Fibroblast of the aortic adventitia (primary cell): ENCODE measurements around the gene KCNA4. TPM values are rescaled to one million over a fixed set of nuclear protein-coding genes. Genes with fewer than 3 reads are reported as not detected.

Source experiments
- DNase-seq: peaks from one replicate; pipeline ENCODE4 v3.0.0-alpha.2; 2010; ENCODE audit warnings: low read depth
- H3K4me3 ChIP-seq: 2 replicates; pipeline ENCODE4 v1.5.1; 2011; ENCODE audit warnings: low read depth, mild to moderate bottlenecking, control low read depth, low read length, moderate library complexity
- total RNA-seq: library from RNA; depleted of rRNA; stranded (reverse); fragments of >200 nt; gene quantifications from 2 replicates; pipeline ENCODE4 v1.2.3, GENCODE V29; 2012; ENCODE audit warnings: low replicate concordance
- TF ChIP-seq, protein P1 (sequence below): IDR thresholded peaks from 2 replicates; pipeline ENCODE4 v1.5.1; 2011; ENCODE audit warnings: mild to moderate bottlenecking, low read length, control low read depth, inconsistent platforms; ENCODE audit not compliant: insufficient read depth

Gene KCNA4
- total RNA-seq, 1 donor, result 0.27 TPM

- DNase-seq, result no peak
- H3K4me3 ChIP-seq, result no peak overlapping the region
- TF ChIP-seq, protein P1, sequence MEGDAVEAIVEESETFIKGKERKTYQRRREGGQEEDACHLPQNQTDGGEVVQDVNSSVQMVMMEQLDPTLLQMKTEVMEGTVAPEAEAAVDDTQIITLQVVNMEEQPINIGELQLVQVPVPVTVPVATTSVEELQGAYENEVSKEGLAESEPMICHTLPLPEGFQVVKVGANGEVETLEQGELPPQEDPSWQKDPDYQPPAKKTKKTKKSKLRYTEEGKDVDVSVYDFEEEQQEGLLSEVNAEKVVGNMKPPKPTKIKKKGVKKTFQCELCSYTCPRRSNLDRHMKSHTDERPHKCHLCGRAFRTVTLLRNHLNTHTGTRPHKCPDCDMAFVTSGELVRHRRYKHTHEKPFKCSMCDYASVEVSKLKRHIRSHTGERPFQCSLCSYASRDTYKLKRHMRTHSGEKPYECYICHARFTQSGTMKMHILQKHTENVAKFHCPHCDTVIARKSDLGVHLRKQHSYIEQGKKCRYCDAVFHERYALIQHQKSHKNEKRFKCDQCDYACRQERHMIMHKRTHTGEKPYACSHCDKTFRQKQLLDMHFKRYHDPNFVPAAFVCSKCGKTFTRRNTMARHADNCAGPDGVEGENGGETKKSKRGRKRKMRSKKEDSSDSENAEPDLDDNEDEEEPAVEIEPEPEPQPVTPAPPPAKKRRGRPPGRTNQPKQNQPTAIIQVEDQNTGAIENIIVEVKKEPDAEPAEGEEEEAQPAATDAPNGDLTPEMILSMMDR, result no peak
Measured at GRCh38 chr11:29963796-29964195, 53.0 kb downstream of the KCNA4 start.

GRCh38 chr11:29963036-29963435 is 53.8 kb downstream of the KCNA4 start:
- H3K4me3 ChIP-seq, result no peak overlapping the region
- TF ChIP-seq, protein P1, result no peak
- no peak for DNase-seq

DNA sequence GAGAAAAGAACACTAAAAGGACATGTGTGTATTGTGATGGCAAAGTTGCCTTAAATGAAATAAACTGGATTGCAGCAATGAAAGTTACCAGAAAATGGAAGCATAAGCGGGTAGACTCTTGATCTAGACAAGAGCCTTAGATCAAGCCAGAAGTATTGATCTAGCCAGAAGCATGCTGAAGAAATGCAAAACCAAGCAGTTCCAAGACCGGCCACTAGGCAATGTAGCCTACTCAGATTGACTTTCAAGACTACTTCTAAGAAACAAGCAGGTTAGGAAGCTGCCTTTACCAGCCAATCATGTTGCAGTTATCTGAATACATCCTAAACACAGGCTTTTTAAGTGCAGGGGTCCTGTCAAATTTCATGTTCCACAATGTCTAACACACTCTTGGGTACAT is 54.6 kb downstream of the KCNA4 start:
- no peak overlapping the region for H3K4me3 ChIP-seq
- DNase-seq, result no peak
- TF ChIP-seq, protein P1, result peak; percentile 34

Other genes starting within 250 kb of the KCNA4 start
- not detected in 2 replicates for gene FSHB, start 214.0 kb upstream of the KCNA4 start, total RNA-seq